ENCODE results near the gene ZNF410. TPM values are rescaled to one million over a fixed set of nuclear protein-coding genes. Genes with fewer than 3 reads are reported as not detected.

Gene ZNF410
- polyA plus RNA-seq, 1 donor from 2014 or later = 73.7 TPM

DNA sequence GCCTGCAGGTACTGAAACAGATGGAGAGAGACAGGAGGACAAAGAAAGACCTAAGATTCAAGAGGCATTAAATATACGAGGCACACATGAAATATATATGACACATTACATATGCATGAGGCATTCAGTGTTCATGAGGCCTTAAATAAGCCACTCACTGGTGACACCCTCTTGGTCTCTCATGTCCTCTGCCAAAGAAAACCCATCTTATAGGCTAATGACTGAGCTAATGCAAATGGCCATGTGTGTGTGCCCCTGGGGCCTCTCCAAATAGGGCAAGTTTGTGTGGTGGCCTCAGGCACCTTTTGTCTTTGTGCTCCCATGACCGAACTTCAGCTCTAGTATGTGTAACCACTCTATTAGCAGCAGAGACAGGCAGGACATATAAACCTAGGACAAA is 82.2 kb downstream of the ZNF410 start:
- Histone ChIP-seq H3K79me2 (replicated peaks; ENCODE audit: insufficient read depth, low read length) (no peaks in the 10 kb centered on the region), H2AFZ (ENCODE audit: low read depth, low read length) (no peak overlapping the region), H4K20me1 (ENCODE audit: insufficient read depth) (no peaks in the 10 kb centered on the region), H3K27ac (ENCODE audit: low read length) (no peak overlapping the region), H3F3A (ENCODE audit: insufficient read depth, low read length, poor library complexity, severe bottlenecking) (no peaks in the 10 kb centered on the region), H3K4me3 (ENCODE audit: low read length) (no peak overlapping the region), H3K4me2 (ENCODE audit: low read length) (no peak overlapping the region), H3K27me3 (ENCODE audit: insufficient read depth, low read depth, low read length) (no peaks in the 10 kb centered on the region), H3K9ac (ENCODE audit: low read length) (no peak overlapping the region), H3K9me3 (ENCODE audit: low read length) (no peaks in the 10 kb centered on the region), H3K36me3 (ENCODE audit: insufficient read depth, low read length) (no peaks in the 10 kb centered on the region), H3K9me2 (ENCODE audit: insufficient read depth, low read length) (no peaks in the 10 kb centered on the region)
- TF ChIP-seq TAF1 (IDR thresholded peaks at IDR 0.05; ENCODE audit: low read depth) (no peak), POLR2AphosphoS5 (IDR thresholded peaks at IDR 0.05) (no peak), EZH2 (IDR thresholded peaks at IDR 0.05; ENCODE audit: borderline replicate concordance, insufficient read depth, low read length, poor library complexity, severe bottlenecking) (no peak), SMC3 (conservative IDR thresholded peaks at IDR 0.05; ENCODE audit: poor library complexity) (no peak), MXI1 (conservative IDR thresholded peaks at IDR 0.05; ENCODE audit: poor library complexity, severe bottlenecking) (no peak), EP300 (conservative IDR thresholded peaks at IDR 0.05; ENCODE audit: poor library complexity, severe bottlenecking) (no peak), RAD21 (conservative IDR thresholded peaks at IDR 0.05) (no peak)
- TF ChIP-seq, protein P1, sequence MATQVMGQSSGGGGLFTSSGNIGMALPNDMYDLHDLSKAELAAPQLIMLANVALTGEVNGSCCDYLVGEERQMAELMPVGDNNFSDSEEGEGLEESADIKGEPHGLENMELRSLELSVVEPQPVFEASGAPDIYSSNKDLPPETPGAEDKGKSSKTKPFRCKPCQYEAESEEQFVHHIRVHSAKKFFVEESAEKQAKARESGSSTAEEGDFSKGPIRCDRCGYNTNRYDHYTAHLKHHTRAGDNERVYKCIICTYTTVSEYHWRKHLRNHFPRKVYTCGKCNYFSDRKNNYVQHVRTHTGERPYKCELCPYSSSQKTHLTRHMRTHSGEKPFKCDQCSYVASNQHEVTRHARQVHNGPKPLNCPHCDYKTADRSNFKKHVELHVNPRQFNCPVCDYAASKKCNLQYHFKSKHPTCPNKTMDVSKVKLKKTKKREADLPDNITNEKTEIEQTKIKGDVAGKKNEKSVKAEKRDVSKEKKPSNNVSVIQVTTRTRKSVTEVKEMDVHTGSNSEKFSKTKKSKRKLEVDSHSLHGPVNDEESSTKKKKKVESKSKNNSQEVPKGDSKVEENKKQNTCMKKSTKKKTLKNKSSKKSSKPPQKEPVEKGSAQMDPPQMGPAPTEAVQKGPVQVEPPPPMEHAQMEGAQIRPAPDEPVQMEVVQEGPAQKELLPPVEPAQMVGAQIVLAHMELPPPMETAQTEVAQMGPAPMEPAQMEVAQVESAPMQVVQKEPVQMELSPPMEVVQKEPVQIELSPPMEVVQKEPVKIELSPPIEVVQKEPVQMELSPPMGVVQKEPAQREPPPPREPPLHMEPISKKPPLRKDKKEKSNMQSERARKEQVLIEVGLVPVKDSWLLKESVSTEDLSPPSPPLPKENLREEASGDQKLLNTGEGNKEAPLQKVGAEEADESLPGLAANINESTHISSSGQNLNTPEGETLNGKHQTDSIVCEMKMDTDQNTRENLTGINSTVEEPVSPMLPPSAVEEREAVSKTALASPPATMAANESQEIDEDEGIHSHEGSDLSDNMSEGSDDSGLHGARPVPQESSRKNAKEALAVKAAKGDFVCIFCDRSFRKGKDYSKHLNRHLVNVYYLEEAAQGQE (IDR thresholded peaks at IDR 0.05; ENCODE audit: borderline replicate concordance) = no peak
- TF ChIP-seq, protein P2, sequence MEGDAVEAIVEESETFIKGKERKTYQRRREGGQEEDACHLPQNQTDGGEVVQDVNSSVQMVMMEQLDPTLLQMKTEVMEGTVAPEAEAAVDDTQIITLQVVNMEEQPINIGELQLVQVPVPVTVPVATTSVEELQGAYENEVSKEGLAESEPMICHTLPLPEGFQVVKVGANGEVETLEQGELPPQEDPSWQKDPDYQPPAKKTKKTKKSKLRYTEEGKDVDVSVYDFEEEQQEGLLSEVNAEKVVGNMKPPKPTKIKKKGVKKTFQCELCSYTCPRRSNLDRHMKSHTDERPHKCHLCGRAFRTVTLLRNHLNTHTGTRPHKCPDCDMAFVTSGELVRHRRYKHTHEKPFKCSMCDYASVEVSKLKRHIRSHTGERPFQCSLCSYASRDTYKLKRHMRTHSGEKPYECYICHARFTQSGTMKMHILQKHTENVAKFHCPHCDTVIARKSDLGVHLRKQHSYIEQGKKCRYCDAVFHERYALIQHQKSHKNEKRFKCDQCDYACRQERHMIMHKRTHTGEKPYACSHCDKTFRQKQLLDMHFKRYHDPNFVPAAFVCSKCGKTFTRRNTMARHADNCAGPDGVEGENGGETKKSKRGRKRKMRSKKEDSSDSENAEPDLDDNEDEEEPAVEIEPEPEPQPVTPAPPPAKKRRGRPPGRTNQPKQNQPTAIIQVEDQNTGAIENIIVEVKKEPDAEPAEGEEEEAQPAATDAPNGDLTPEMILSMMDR (IDR thresholded peaks at IDR 0.05; ENCODE audit: poor library complexity, severe bottlenecking) = no peak

DNA sequence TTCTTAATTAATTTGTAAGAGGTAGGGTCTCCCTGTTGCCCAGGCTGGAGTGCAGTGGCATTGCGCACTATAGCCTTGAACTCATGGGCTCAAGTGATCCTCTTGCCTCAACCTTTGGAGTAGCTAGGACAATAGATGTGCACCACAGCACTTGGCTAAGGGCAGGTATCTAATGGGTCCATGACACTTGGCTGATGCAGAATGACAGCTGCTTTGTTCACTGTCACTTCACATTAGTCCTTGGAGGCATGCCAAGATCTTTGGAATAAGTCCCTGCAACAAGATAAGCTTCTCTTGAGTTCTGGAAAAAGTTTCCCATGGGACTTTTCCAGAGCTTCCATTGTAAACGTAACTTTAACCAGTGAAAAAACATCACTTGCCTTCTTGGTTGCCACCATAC is 86.8 kb downstream of the ZNF410 start:
- Histone ChIP-seq H3K79me2 (replicated peaks; ENCODE audit: insufficient read depth, low read length) (no peaks in the 10 kb centered on the region), H3K4me2 (ENCODE audit: low read length) (no peak overlapping the region), H3K36me3 (ENCODE audit: insufficient read depth, low read length) (no peaks in the 10 kb centered on the region), H3K4me3 (ENCODE audit: low read length) (no peak overlapping the region), H3K9ac (ENCODE audit: low read length) (no peak overlapping the region), H3K27me3 (ENCODE audit: insufficient read depth, low read depth, low read length) (no peaks in the 10 kb centered on the region), H3K27ac (ENCODE audit: low read length) (no peak overlapping the region), H3K9me2 (ENCODE audit: insufficient read depth, low read length) (no peaks in the 10 kb centered on the region), H3F3A (ENCODE audit: insufficient read depth, low read length, poor library complexity, severe bottlenecking) (no peaks in the 10 kb centered on the region), H2AFZ (ENCODE audit: low read depth, low read length) (no peak overlapping the region), H4K20me1 (ENCODE audit: insufficient read depth) (no peaks in the 10 kb centered on the region), H3K9me3 (ENCODE audit: low read length) (no peaks in the 10 kb centered on the region)
- TF ChIP-seq TAF1 (IDR thresholded peaks at IDR 0.05; ENCODE audit: low read depth) (no peak), EZH2 (IDR thresholded peaks at IDR 0.05; ENCODE audit: borderline replicate concordance, insufficient read depth, low read length, poor library complexity, severe bottlenecking) (no peak), MXI1 (conservative IDR thresholded peaks at IDR 0.05; ENCODE audit: poor library complexity, severe bottlenecking) (no peak), RAD21 (conservative IDR thresholded peaks at IDR 0.05) (no peak), SMC3 (conservative IDR thresholded peaks at IDR 0.05; ENCODE audit: poor library complexity) (no peak), POLR2AphosphoS5 (IDR thresholded peaks at IDR 0.05) (no peak), EP300 (conservative IDR thresholded peaks at IDR 0.05; ENCODE audit: poor library complexity, severe bottlenecking) (no peak)
- TF ChIP-seq, protein P2 (IDR thresholded peaks at IDR 0.05; ENCODE audit: poor library complexity, severe bottlenecking) = no peak
- TF ChIP-seq, protein P1 (IDR thresholded peaks at IDR 0.05; ENCODE audit: borderline replicate concordance) = no peak

Measured in neural cell (in vitro differentiated cells).